Activated CD8-positive, alpha-beta T cell treated with anti-CD3 and anti-CD28 coated beads for 36 hours (primary cell): ENCODE data around the gene EIF1AX. TPM values are rescaled to one million over a fixed set of nuclear protein-coding genes. Genes with fewer than 3 reads are reported as not detected.
A peak's percentile ranks its signal among the peaks of the same experiment; 100 is the strongest.

Experiments used
- ATAC-seq: fragments of 200-7000 bp; cut with Tn5 transposase; one replicate; pipeline ENCODE4 v1.10.0; 2021; ENCODE audit warnings: mild to moderate bottlenecking, moderate library complexity
- CTCF ChIA-PET: fragments of 350-600 bp; sonication (Branson Sonifier 250); formaldehyde crosslinking; loops from one replicate; lab custom pipeline; 2021; ENCODE audit warnings: antibody characterized with exemption; lab: Charles Lee
- POLR2A ChIA-PET: fragments of 350-600 bp; sonication (Branson Sonifier 250); formaldehyde crosslinking; loops from one replicate; lab custom pipeline; 2021; ENCODE audit warnings: antibody characterized with exemption; lab: Charles Lee
- DNase-seq: peaks from one replicate; pipeline ENCODE4 v3.0.0-alpha.2; 2020
- H3K27ac Mint-ChIP-seq: one replicate; pipeline ENCODE4 v1.8.0; 2021; ENCODE audit warnings: mild to moderate bottlenecking, mixed read lengths
- H3K27me3 Mint-ChIP-seq: one replicate; pipeline ENCODE4 v1.8.0; 2021; ENCODE audit warnings: mixed read lengths
- H3K36me3 Mint-ChIP-seq: one replicate; pipeline ENCODE4 v1.8.0; 2021; ENCODE audit warnings: low read depth, mixed read lengths
- H3K4me1 Mint-ChIP-seq: one replicate; pipeline ENCODE4 v1.8.0; 2021; ENCODE audit warnings: low read depth, mixed read lengths
- H3K4me3 Mint-ChIP-seq: one replicate; pipeline ENCODE4 v1.8.0; 2021; ENCODE audit warnings: mild to moderate bottlenecking, moderate library complexity, mixed read lengths
- H3K9me3 Mint-ChIP-seq: one replicate; pipeline ENCODE4 v1.8.0; 2021; ENCODE audit warnings: mixed read lengths
- CTCF ChIP-seq: fragments of 200-600 bp; IDR thresholded peaks from one replicate; pipeline ENCODE4 v1.8.0; 2022; ENCODE audit warnings: antibody characterized with exemption, mild to moderate bottlenecking
- intact Hi-C: fragments of 100-400 bp; cut with micrococcal nuclease; formaldehyde crosslinking; loops from one replicate; pipeline ENCODE4 v1.10.0; 2022
- total RNA-seq, 2 experiments: library from RNA; stranded (reverse); gene quantifications; one replicate each; pipeline ENCODE4 v1.2.3, GENCODE V29; 2021

The EIF1AX gene
- total RNA-seq, 2 experiments from 2014 or later = 138 to 147 TPM

- intact Hi-C loops = no loop called here
These were observed 23.4 kb downstream of the EIF1AX start for GRCh38 chrX:20118065-20118824.

GRCh38 chrX:20116577-20117240 lies 24.9 kb downstream of the EIF1AX start, which contains the start of gene MAP7D2:
Gene MAP7D2 (minus strand): TSS chrX:20116907. CDS start chrX:20116879, 28 bp downstream.
- DNase-seq (no peak), ATAC-seq (peak; percentile 20)
- H3K4me1 Mint-ChIP-seq = peaks cover 2% of the 10 kb centered on the region
- ChIA-PET CTCF (no interaction called here), POLR2A (no interaction called here)
- intact Hi-C loops = no loop called here
- no peak within 1 kb of the TSS for H3K27ac Mint-ChIP-seq
- H3K36me3 Mint-ChIP-seq = no peaks in the 10 kb centered on the region
- H3K27me3 Mint-ChIP-seq = peaks cover 13% of the 10 kb centered on the region
- TF ChIP-seq CTCF = no peak
- H3K9me3 Mint-ChIP-seq = no peaks in the 10 kb centered on the region
- peak within 1 kb of the TSS; percentile 48 for H3K4me3 Mint-ChIP-seq

More at GRCh38 chrX:20118065-20118824, 23.4 kb downstream of the EIF1AX start:
- DNase-seq (no peak), ATAC-seq (no peak)
- POLR2A ChIA-PET = interaction anchor here (0.5 kb wide), 1 partner anchor 10 kb away, joined by 3 read pairs; no protein-coding TSS in a partner anchor
- Mint-ChIP-seq H3K27me3 (peaks cover 13% of the 10 kb centered on the region), H3K36me3 (no peaks in the 10 kb centered on the region), H3K4me1 (peaks cover 2% of the 10 kb centered on the region), H3K9me3 (no peaks in the 10 kb centered on the region), H3K4me3 (no peak overlapping the region), H3K27ac (no peak overlapping the region)
- no peak for TF ChIP-seq CTCF
- CTCF ChIA-PET = interaction anchor here (1.1 to 1.2 kb wide), 2 partner anchors 54 to 56 kb away, joined by 3 to 4 read pairs; no protein-coding TSS in a partner anchor

GRCh38 chrX:20116087-20116576 lies 25.5 kb downstream of the EIF1AX start:
- H3K4me1 Mint-ChIP-seq = peaks cover 2% of the 10 kb centered on the region
- POLR2A ChIA-PET = no interaction called here

GRCh38 chrX:20112022-20112774 lies 29.4 kb downstream of the EIF1AX start:
- intact Hi-C loops = no loop called here
- Mint-ChIP-seq H3K4me1 (peaks cover 2% of the 10 kb centered on the region), H3K9me3 (no peaks in the 10 kb centered on the region), H3K27me3 (peaks cover 12% of the 10 kb centered on the region), H3K27ac (no peak overlapping the region), H3K4me3 (no peak overlapping the region), H3K36me3 (no peaks in the 10 kb centered on the region)
- ChIA-PET CTCF (no interaction called here), POLR2A (no interaction called here)
- no peak for TF ChIP-seq CTCF
- DNase-seq = no peak
- ATAC-seq = no peak

More at GRCh38 chrX:20116087-20116576, 25.5 kb downstream of the EIF1AX start:
- H3K27ac Mint-ChIP-seq = no peak overlapping the region
- H3K36me3 Mint-ChIP-seq = no peaks in the 10 kb centered on the region
- peak overlapping the region; percentile 48 for H3K4me3 Mint-ChIP-seq
- H3K27me3 Mint-ChIP-seq = peaks cover 13% of the 10 kb centered on the region
- no peak for DNase-seq
- intact Hi-C loops = no loop called here
- no peak for ATAC-seq
- CTCF ChIA-PET = interaction anchor here (0.9 kb wide), 1 partner anchor 744 kb away, joined by 4 read pairs; no protein-coding TSS in a partner anchor
- no peaks in the 10 kb centered on the region for H3K9me3 Mint-ChIP-seq
- no peak for TF ChIP-seq CTCF
